Muscle layer of duodenum (tissue), 2 donors: ENCODE results near the gene TNS3.
"Not testable (repeated sequence)": the region's sequence is repeated elsewhere in the genome, so short reads cannot be mapped to it uniquely, and the experiment has no call there.

Source experiments
- H3K27ac ChIP-seq: one replicate; pipeline ENCODE4 v1.7.0; 2013; ENCODE audit warnings: mild to moderate bottlenecking, low read length
- H3K27me3 ChIP-seq: one replicate; pipeline ENCODE4 v1.7.0; 2013; ENCODE audit warnings: low read depth, mild to moderate bottlenecking, control low read depth, low read length
- H3K36me3 ChIP-seq, 2 donors: one replicate each; pipeline ENCODE4 v1.7.0; 2013; ENCODE audit warnings: low read length in 2 of 2, control low read depth in 1 of 2, mild to moderate bottlenecking in 1 of 2; ENCODE audit not compliant: insufficient read depth in 2 of 2, control insufficient read depth in 1 of 2
- H3K4me1 ChIP-seq, 2 donors: one replicate each; pipeline ENCODE4 v1.7.0; 2013; ENCODE audit warnings: low read length in 2 of 2, mild to moderate bottlenecking in 2 of 2, control low read depth in 1 of 2, moderate library complexity in 1 of 2; ENCODE audit not compliant: insufficient read depth in 2 of 2, control insufficient read depth in 1 of 2
- H3K4me3 ChIP-seq, 2 donors: one replicate each; pipeline ENCODE4 v1.7.0; 2013; ENCODE audit warnings: low read length in 2 of 2, low read depth in 1 of 2, mild to moderate bottlenecking in 1 of 2
- H3K9me3 ChIP-seq, 2 donors: one replicate each; pipeline ENCODE4 v1.7.0; 2013; ENCODE audit warnings: low read length in 2 of 2, control low read depth in 1 of 2, mild to moderate bottlenecking in 1 of 2; ENCODE audit not compliant: control insufficient read depth in 1 of 2
- donor health status: healthy.

Gene TNS3

DNA sequence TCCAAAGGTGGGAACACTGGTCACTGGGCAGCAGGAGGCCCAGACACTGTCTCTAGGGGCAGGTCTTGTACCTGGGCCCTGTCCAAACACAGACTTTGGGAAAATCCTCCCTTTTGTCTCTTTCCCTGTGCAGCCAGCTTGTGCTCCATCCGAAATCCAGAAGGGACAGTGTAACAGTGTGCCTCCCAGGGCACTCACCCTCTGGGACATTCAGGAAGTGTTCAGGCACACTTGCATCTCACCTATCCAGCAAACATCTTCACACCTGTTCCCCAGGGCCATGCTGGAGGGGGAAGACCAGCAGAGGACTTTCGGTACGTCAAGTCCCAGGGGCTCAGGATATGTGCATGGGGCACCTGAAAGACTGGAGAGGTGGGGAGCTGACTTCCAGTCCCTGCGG is 38.9 kb downstream of the TNS3 start:
- no peaks in the 10 kb centered on the region for H3K27me3 ChIP-seq
- no peak overlapping the region for H3K27ac ChIP-seq
- H3K36me3 ChIP-seq, result no peaks in the 10 kb centered on the region
- H3K4me1 ChIP-seq, result no peaks in the 10 kb centered on the region
- H3K4me3 ChIP-seq, result no peak overlapping the region
- no peaks in the 10 kb centered on the region for H3K9me3 ChIP-seq

DNA sequence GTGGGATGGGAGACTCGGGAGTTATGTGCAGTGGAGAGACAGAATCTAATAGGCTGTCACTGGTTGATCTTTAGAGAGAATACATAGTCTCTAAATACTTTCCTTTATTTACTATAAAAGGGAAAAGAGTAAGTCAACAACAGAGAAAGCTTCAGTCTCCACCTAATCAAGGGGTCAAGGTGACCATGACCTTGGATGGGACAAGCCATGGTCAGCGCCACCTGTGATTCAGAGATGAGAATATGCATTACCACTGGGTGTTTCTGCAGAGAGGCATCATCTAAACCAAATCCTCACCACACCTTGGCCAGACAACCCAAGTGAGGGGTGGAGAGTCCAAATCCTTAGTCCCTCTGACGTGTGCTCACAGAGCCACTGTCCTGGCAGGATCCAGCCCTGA is 39.9 kb downstream of the TNS3 start:
- no peaks in the 10 kb centered on the region for H3K36me3 ChIP-seq
- H3K9me3 ChIP-seq, result no peaks in the 10 kb centered on the region
- H3K27me3 ChIP-seq, result no peaks in the 10 kb centered on the region
- no peak overlapping the region for H3K27ac ChIP-seq
- H3K4me1 ChIP-seq, result peaks cover 0 to 8% of the 10 kb centered on the region in 2 donors
- H3K4me3 ChIP-seq, result no peak overlapping the region

DNA sequence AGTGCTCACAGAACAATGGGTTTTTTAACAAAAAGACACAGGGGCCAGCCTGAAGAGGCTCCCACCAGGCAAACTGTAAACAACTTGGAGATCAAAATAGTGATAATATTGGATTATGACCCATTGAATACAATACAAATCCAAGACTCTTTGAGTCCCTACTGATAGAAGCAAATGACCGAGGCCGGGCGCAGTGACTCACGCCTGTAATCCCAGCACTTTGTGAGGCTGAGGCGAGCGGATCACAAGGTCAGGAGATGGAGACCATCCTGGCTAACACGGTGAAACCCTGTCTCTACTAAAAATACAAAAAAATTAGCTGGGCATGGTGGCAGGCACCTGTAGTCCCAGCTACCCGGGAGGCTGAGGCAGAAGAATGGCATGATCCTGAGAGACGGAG is 40.4 kb downstream of the TNS3 start:
- peaks cover 0 to 12% of the 10 kb centered on the region in 2 donors for H3K4me1 ChIP-seq
- H3K27me3 ChIP-seq, H3K27ac ChIP-seq, H3K36me3 ChIP-seq, H3K4me3 ChIP-seq, H3K9me3 ChIP-seq: not testable (repeated sequence)

DNA sequence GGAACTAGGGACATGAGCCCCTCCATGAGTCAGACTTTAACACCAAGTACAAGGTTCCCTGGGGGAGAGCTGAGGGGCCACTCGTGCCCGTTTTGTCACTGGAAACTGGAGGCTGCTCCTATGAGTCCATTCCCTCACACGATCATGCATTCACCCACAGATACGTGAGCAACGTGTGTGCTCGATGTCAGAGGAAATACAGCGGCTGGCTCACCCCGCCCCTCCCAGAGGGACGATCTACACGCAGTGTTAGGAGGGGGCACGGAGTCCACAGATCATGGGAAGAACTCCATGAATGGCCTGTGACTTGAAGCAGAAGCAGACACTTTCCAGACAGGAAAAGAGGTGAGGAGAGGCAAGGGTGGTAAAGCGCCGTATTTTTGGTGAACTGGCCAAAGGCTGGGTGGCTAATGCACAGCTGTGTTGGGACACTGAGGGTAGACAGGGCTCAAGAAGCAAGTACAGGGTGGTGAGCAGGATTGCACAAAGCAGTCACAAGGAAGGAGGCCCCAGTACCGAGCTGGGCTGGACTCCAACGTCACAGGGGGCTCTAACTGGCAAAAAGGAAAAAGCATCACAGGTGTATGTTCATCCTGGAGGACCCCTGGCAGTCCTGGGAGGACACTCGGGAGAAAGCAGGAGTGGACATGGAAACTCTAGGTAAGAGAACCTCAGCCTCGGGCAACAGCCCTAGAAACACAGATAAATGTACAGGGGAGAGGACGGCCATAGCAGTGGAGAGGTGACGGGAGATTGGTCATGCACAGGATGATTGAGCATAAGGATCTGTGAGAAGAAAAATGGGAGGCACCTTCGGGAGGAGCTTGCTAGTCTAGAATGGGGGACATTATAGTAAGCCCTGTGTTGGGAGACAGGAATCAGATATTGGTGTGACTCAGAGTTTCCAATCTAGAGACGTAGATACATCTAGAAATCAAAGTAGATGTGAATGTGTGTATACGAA is 41.2 kb downstream of the TNS3 start:
- Histone ChIP-seq H3K27ac (no peak overlapping the region), H3K4me1 (peaks cover 0 to 15% of the 10 kb centered on the region in 2 donors), H3K36me3 (no peaks in the 10 kb centered on the region), H3K27me3 (no peaks in the 10 kb centered on the region), H3K4me3 (no peak overlapping the region), H3K9me3 (no peaks in the 10 kb centered on the region)

DNA sequence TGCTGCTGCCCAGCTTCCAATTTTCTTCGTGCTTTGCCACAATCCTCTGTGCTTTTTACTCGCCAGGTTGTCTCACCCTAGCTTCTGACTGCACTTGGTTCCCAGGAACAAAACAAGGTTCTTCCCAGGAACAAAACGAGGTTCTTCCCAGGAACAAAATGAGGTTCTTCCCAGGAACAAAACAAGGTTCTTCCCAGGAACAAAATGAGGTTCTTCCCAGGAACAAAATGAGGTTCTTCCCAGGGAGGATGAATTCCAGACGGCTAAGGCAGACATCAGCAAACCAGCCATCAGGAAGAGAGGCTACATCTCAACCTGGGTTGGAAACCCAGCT is 41.9 kb downstream of the TNS3 start:
- H3K4me1 ChIP-seq, result peaks cover 0 to 15% of the 10 kb centered on the region in 2 donors
- H3K36me3 ChIP-seq, result no peaks in the 10 kb centered on the region
- no peak overlapping the region for H3K4me3 ChIP-seq
- H3K27me3 ChIP-seq, result no peaks in the 10 kb centered on the region
- H3K27ac ChIP-seq, result no peak overlapping the region
- no peaks in the 10 kb centered on the region for H3K9me3 ChIP-seq

DNA sequence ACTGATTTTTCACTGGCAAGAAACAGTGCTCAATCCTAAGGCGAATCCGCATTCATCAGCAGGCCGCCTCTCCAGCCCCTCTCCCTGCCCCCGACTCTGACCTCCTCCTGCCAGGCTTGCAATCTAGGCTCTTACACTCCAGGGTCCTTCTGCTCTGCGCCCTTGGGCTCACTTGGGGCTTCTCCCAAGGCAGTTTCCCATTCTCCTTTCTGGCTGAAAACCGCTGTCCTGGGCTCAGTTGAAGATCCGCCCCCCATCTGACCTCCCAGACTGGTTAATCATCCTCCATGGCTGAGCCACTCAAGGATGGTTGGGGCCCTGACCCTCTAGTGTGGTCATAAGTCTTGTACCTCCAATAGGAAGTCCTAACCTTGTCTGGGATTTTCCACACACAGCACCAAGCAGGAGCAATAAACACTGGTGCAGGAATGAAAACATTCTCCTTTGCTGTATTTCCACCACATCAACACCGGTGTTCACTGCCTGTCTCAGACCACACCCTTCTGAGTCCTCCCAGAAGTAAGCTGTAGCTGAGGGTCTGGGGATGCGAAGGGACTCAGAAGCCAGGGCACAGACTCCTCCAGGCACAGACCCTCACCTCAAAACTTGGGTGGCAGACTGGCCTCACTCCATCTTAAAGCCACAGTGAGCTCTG is 42.4 kb downstream of the TNS3 start:
- H3K4me1 ChIP-seq, result peaks cover 0 to 15% of the 10 kb centered on the region in 2 donors
- H3K36me3 ChIP-seq, result no peaks in the 10 kb centered on the region
- no peaks in the 10 kb centered on the region for H3K9me3 ChIP-seq
- H3K4me3 ChIP-seq, result no peak overlapping the region
- no peak overlapping the region for H3K27ac ChIP-seq
- no peaks in the 10 kb centered on the region for H3K27me3 ChIP-seq

DNA sequence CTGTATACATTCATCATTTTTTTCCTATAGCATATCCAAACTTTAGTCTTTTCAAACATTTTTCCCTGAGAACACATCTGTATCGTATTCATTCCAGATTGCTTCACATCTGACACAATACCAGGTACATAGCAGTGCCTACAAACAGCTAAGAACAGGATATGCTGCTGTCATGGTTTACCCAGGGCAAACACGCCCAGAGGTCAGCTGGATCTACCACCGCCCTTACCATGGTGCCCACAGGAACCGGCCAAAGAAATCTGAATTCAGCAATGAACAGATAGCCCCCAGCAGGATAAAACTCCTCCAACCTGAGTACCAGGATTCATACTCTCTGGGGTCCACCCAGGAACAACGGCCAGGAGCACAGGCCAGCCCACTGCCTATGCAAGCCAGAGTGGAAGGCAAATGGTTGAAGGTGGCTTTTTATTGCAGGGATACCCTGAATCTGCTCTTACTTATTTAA is 43.0 kb downstream of the TNS3 start:
- Histone ChIP-seq H3K36me3 (no peaks in the 10 kb centered on the region), H3K27ac (no peak overlapping the region), H3K9me3 (no peaks in the 10 kb centered on the region), H3K4me3 (no peak overlapping the region), H3K4me1 (peaks cover 0 to 15% of the 10 kb centered on the region in 2 donors), H3K27me3 (no peaks in the 10 kb centered on the region)

DNA sequence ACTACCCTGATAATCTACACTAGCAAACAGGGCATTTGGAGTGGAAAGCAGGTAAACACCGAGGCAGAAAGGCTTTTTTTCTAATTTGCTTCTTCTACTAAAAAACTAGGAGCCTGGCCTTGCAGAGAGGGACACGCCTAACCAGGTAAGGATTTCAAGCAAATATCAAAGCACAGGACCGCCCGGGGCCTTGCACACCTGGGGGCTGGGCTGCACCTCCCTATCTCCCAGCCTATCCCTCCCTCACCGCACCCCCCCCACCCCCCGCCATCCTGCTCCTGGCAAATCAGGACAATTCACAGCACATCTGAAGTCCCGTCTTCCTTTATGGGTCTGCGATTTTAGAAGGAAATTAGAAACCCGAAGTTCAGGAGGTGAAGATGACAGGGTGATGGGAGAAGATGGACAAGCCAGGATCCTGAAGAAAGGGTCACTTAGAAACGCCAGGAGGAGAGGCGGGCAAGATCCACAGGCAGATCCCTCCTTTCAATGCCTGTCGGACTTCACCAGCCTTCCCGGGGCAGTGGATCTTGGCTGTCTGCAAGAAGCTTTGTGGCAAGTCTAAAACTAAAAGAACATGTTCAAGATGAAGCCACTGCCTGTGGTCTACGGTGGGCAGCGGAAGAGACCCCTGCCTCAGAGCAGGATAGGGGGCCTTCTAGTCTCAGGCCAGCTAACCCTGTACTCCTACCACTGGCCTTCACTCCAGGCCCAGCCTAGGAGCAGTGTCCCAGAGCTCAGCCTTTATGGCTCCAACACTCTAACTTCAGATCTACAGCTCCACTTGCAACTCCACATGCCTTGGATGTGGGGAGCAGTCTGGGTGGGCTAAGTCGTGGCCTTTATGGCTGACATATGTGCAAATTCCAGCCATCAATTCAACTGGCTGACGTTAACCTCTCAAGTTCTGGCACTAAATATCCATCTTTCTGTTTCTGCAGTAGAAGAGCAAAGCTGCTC is 43.9 kb downstream of the TNS3 start:
- Histone ChIP-seq H3K27me3 (no peaks in the 10 kb centered on the region), H3K4me1 (peaks cover 0 to 15% of the 10 kb centered on the region in 2 donors), H3K27ac (no peak overlapping the region)

DNA sequence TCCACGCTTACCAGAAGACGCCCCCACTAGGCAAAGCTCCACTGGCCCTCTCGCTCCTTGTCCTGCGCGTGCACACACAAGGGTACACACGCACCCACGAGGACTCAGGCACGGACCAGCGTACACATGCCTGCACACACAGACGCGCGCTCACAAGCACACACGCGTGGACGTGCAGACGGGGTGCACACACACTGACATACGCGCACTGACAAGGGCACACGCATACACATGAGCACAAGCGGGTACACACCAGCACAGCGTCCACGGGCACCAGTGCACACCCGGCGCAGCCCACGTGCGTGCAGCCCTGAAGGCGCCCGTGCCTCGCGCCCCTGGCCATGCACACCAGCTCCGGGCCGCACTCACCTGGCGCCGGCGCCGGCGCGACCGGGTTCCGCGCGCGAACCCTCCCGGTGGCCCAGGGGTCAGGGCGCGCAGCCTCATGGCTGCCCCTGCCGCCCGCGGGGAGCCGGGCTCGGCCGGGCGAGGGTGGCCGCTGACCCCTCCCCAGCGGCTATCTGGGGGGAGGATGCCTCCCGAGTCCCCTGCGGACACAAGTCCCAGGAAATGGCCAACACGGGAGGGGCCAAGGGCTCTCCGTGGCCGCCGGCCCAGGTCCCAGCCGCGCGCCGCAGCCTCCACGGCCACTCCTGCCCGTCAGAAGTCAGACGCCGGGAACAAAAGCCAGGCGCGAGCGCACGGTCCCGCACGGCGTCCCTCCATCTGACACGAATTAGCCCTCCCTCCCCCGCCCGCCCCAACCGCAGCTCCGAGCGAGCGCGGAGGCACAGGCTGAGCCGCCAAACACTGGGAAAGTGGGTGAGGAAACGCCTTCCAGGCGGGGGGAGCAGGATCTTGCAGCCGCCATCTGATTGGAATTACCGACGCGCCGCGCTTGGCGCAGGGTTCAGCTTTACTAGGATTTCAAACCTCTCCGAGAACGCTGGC is 45.0 kb downstream of the TNS3 start:
- Histone ChIP-seq H3K36me3 (no peaks in the 10 kb centered on the region), H3K4me3 (peak overlapping the region; percentile 37 to 56), H3K4me1 (peaks cover 0 to 15% of the 10 kb centered on the region in 2 donors), H3K27me3 (no peaks in the 10 kb centered on the region), H3K9me3 (no peaks in the 10 kb centered on the region), H3K27ac (no peak overlapping the region)

More for the DNA sequence above, 43.9 kb downstream of the TNS3 start:
- H3K9me3 ChIP-seq, result no peaks in the 10 kb centered on the region
- H3K4me3 ChIP-seq, result peak overlapping the region; percentile 31 to 56
- H3K36me3 ChIP-seq, result no peaks in the 10 kb centered on the region
